Sciatic nerve (tissue), 2 donors: ENCODE results near the gene TSSK2. TPM values are rescaled to one million over a fixed set of nuclear protein-coding genes. Genes with fewer than 3 reads are reported as not detected.

Experiments used
- ATAC-seq: fragments of 200-7000 bp; cut with Tn5 transposase; one replicate; pipeline ENCODE4 v1.9.1; 2020; ENCODE audit warnings: mild to moderate bottlenecking, moderate library complexity
- DNase-seq: peaks from one replicate; pipeline ENCODE4 v3.0.0-alpha.2; 2020; ENCODE audit warnings: low spot score
- intact Hi-C: fragments of 100-400 bp; cut with DNase I; formaldehyde crosslinking; loops from one replicate; pipeline ENCODE4 v1.14.2; 2022
- total RNA-seq: library from RNA; stranded (reverse); fragmentation: NEBNext Ultra II Directional; extraction: Animal tissue kit (Norgen Biotek cat#: 25700); gene quantifications from one replicate; pipeline ENCODE4 v1.2.1, GENCODE V29; 2021
- donor health status: DM: no; HTN: no; CAD: no.
- donor health status: DM: no; HTN: no; CAD: no.

TSSK2 gene
- total RNA-seq, 1 donor from 2014 or later: not detected

GRCh38 chr22:19121631-19122142 is 9.4 kb upstream of the TSSK2 start:
- intact Hi-C loops: no loop called here
- ATAC-seq (peak; percentile 14), DNase-seq (peak; percentile 73)

DNA sequence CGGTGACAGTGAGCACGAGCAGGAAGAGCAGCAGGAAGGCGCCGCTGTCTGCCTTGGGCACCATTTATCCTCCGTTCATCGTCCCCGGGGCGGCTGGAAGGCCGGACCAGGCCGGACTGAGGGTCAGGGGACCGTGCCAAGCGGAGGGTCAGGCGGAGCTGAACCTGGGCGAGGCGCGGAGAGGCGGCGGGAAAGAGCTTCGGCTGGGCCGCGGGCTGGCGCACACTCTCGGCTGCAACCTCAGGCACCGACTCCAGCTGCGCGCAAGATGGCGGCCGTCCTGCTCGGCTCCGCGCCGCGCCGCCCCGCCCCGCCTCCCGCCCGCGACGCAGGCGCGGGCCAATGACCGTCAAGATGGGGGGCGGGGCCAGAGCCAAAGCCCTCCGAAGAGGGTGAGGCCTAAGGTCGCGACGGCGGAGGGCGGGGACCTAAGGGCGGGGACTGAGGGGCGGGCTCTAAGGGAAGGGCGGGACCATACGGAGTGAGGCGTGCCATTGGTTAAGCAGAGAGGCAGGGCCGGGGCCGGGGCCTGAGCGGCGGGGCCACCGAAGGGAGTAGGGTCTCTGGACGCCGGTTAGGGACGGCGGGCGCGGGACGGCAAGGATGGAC is 8.9 kb upstream of the TSSK2 start, which contains the start of gene DGCR2:
DGCR2 (minus strand) TSS at position 270 of the 609 bp plus-strand sequence; CDS start at position 64, 206 bp downstream.
- peak; percentile 99 for DNase-seq
- peak; percentile 98 for ATAC-seq
- intact Hi-C loops: no loop called here

DNA sequence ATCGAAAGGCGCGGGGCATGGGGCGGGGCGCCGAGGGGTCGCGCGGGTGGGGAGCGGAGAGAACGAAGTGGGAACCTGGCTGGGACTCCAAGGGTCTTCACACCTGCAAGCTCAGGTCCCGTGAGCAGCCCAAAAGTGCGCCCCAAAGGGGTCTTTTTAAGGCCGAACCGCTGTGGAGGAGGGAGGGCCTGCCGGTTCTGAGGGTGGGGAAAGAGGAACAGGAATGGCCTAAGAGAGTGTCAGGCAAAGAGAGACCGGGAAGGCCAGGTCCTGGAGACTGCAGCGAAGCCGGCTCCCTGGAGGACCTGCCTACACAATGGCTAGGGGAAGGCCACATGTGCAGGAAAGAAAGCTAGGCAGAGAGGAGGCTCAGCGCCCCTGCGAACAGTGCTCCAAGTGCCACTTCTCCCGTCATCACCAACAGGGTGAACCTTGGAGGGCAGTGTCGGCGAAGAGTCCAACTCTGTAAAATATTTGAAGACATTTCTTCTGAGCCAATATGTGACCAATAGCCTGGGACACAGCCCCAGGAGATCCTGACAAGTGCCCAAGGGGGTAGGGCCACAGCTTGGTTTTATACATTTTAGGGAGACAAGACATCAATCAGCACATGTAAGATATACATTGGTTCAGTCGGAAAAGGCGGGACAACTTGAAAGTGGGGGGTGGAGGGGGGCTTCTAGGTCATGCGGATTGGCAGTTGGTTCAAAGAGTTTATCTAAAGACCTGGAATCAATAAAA is 8.2 kb upstream of the TSSK2 start:
- DNase-seq: no peak
- intact Hi-C loops: no loop called here

DNA sequence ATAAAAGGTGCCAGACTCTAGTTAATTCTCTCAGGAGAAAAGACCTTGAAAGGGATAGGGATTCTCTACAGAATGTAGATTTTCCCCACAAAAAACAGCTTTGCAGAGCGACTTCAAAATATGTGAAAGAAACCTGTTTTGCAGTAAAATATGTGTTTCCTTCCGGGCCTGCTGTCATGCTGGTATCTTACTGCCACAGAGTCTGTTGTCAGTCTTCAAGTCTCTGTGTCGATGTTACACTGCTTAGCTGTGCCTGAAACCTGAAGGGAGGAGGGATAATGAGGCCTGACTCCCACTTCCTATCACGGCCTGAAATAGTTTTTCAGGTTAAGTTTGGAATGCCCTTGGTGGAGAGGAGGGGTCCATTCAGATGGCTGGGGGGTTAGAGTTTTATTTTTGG is 7.2 kb upstream of the TSSK2 start:
- DNase-seq: no peak
- intact Hi-C loops: no loop called here
- no peak for ATAC-seq

More for the DNA sequence above, 8.2 kb upstream of the TSSK2 start:
- ATAC-seq: peak; percentile 39

- no peak for ATAC-seq
- no peak for DNase-seq
- intact Hi-C loops: no loop called here
Observed at GRCh38 chr22:19124377-19124776, 6.7 kb upstream of the TSSK2 start.

DNA sequence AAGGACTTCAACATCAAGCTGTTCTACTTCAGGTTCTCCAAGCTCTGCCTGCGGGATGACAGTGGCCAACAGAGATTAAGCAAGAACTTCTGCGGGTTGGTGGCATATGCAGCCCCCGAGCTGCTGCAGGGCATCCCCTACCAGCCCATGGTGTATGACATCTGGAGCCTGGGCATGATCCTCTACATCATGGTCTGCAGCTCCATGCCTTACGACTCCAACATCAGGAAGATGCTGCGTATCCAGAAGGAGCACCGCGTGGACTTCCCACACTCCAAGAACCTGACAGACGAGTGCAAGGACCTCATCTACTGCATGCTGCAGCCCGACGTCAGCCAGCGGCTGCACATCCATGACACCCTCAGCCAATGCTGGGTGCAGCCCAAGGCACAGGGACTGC is 6.1 kb upstream of the TSSK2 start:
- no peak for ATAC-seq
- intact Hi-C loops: no loop called here

DNA sequence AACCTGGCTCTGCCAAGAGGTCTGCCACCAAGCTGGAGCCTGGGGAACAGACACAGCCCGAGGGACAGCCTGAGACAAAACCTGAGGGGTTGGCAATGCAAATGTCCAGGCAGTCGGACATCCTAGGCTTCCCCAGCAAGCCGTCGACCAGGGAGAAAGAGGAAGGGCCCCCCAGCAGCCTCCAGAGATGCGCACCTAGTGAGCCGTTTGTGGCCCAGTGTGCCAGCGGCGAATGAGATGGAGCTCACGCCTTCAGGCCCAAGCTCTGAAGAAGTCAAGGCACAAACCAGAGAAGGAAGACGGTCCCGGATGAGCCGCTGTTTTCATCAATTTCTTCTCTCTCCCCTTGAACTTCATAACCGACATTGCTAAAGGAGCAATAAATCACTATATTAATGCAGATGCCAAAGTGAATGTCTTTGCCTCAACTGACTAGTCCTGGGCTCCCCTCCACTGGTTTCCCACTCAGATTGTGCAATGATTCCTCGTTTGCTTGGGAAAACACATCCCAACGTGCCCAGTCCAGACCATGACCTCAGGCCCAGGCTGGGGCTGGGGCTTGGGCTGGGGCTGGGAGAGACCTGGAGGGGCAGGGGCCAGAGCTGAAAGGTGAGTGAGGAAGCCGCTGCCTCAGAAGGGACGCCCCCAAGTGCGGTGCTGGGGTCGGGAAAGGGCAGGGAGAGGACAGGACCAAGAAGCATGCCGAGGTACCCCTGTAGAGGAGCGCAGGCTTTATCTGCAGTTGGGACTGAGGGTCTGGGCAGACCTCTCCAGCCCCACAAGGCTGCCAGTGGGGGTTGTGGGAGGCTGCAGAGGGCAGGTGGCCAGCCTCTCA is 5.4 kb upstream of the TSSK2 start:
- DNase-seq (no peak), ATAC-seq (no peak)
- intact Hi-C loops: no loop called here

More for the DNA sequence above, 6.1 kb upstream of the TSSK2 start:
- DNase-seq: no peak

- intact Hi-C loops: no loop called here
- DNase-seq (no peak), ATAC-seq (no peak)
Observed at GRCh38 chr22:19126309-19127273, 4.5 kb upstream of the TSSK2 start.

DNA sequence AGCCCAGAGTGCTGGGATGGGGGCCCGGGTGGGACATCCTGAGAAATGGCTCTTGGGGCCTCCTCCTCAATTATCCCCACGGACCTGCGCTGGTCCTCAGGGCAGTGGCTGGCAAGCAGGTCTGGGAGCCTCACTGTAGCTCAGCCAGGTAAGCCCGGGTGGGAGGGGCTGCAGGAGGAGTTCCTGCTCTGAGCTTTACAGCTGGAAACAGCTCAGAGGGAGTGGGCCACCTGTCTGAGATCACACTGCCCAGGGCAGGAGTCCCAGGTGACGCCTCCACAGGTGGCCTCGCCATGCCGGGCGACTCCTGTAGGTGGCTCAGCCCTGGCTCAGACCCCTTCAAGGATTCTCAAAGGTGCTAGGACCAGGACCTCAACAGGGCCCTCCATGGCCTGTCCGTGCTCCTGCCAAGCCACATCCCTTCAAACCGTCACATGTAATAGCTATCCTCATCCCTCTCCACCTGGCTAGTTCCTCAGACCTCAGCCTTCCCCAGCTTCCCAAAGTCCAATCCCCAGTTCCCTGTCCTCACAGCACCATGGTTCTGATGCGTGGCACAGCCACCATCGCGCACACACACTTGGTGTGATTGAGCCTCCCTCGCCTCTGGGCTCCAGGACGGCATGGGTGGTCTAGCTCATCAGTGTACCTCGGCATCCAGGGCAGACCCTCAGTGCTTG is 3.6 kb upstream of the TSSK2 start:
- intact Hi-C loops: no loop called here
- ATAC-seq: no peak
- DNase-seq: no peak

GRCh38 chr22:19128009-19128401 is 3.1 kb upstream of the TSSK2 start:
- ATAC-seq: no peak
- intact Hi-C loops: no loop called here
- DNase-seq: no peak

GRCh38 chr22:19128946-19129727 is 2.0 kb upstream of the TSSK2 start:
- no peak for ATAC-seq
- no peak for DNase-seq

GRCh38 chr22:19129871-19130270 is 1.2 kb upstream of the TSSK2 start:
- DNase-seq (no peak), ATAC-seq (no peak)
- intact Hi-C loops: no loop called here

More at GRCh38 chr22:19128946-19129727, 2.0 kb upstream of the TSSK2 start:
- intact Hi-C loops: no loop called here

GRCh38 chr22:19131685-19132015 is 542 bp downstream of the TSSK2 start:
- ATAC-seq (no peak), DNase-seq (no peak)
- intact Hi-C loops: no loop called here

GRCh38 chr22:19132153-19132552 is 1.0 kb downstream of the TSSK2 start:
- ATAC-seq (no peak), DNase-seq (no peak)
- intact Hi-C loops: no loop called here

DNA sequence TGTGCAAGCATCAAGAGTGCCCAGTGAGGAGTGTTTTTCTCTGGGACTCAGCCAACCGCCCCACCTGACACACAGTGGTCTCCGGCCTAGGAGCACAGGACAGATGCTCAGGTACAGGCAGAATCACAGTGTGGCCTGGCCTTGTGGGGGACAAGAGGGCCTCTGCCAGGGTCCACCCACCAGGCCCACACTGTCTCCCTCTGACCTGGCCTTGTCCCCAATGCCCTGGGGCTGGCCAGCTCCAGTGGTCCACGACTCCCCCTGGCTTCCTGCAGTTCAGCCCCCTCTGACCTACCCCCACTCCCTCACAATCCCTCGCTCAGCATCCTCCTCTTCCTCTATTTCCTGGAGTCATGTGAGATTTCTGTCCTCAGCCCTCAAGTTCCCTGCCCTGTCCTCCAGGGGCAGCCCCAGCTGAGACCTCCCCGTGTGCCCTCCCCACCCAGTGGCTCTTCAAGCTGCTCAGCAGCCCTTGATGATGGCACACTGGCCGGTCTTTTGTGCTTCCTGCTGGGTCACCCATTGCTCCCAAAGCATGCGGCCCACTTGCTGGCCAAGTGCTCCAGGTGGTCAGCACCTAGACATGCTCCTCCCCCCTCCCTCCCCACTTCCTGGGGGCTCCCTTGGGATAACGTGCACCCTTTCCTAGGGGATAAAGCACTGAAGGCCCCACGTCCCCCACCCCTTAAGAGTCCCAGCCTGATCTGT is 1.7 kb downstream of the TSSK2 start:
- intact Hi-C loops: no loop called here
- DNase-seq: no peak

GRCh38 chr22:19133561-19133960 is 2.5 kb downstream of the TSSK2 start:
- no peak for DNase-seq
- no peak for ATAC-seq
- intact Hi-C loops: no loop called here

More for the DNA sequence above, 1.7 kb downstream of the TSSK2 start:
- no peak for ATAC-seq
